Measurements from ENCODE around the gene ZC2HC1C.
"Not testable (repeated sequence)": the region's sequence is repeated elsewhere in the genome, so short reads cannot be mapped to it uniquely, and the experiment has no call there.

ZC2HC1C gene

GRCh38 chr14:75096959-75097358 is 27.5 kb downstream of the ZC2HC1C start:
- DNase-seq (ENCODE audit: low read depth): no peak

- DNase-seq (ENCODE audit: low read depth): no peak
Measured at GRCh38 chr14:75098212-75098611, 28.8 kb downstream of the ZC2HC1C start.

- DNase-seq (ENCODE audit: low read depth): no peak
Measured at GRCh38 chr14:75098682-75099081, 29.2 kb downstream of the ZC2HC1C start.

DNA sequence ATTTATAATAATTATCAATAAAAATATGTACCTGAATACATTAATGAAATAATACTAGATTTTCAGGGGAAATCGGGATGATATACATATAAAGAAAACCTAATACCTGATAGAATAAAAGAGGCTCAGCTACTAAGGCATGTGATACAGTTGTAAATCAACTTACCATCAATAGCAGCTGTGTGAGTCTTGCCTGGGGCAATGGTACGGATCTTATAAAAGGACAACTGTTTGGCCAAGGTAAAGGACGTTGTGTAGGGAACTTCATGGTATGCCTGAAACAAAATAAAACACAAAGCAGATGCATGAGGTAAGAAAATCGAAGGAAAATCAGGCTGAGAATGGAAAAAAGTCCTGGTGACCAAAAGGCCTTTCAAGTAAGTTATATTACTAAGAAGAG is 32.0 kb downstream of the ZC2HC1C start:
- DNase-seq (ENCODE audit: low read depth): no peak

- DNase-seq (ENCODE audit: low read depth): no peak
Measured at GRCh38 chr14:75107186-75107585, 37.7 kb downstream of the ZC2HC1C start.

DNA sequence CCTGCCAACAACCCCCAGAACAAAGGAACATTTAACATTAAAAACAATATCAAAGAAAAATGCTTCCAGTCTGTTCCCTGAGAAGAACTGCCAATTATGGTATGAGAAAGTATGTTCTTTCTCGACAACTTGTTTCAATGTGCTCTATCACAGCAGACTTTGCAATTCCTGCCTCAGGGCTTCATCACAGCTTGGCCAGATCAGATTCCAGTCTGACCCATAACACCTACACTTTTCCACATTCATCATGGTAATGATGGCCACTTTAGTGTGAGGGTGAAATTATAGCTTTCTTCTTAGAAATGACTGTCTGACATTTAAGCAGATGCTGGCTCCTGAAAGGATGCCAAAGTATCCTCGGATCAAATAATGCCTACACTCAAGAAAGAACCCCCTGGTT is 40.4 kb downstream of the ZC2HC1C start:
- DNase-seq (ENCODE audit: low read depth): no peak

- DNase-seq (ENCODE audit: low read depth): no peak
Measured at GRCh38 chr14:75113932-75114539, 44.6 kb downstream of the ZC2HC1C start.

- DNase-seq (ENCODE audit: low read depth): no peak
Measured at GRCh38 chr14:75119056-75119455, 49.6 kb downstream of the ZC2HC1C start.

DNA sequence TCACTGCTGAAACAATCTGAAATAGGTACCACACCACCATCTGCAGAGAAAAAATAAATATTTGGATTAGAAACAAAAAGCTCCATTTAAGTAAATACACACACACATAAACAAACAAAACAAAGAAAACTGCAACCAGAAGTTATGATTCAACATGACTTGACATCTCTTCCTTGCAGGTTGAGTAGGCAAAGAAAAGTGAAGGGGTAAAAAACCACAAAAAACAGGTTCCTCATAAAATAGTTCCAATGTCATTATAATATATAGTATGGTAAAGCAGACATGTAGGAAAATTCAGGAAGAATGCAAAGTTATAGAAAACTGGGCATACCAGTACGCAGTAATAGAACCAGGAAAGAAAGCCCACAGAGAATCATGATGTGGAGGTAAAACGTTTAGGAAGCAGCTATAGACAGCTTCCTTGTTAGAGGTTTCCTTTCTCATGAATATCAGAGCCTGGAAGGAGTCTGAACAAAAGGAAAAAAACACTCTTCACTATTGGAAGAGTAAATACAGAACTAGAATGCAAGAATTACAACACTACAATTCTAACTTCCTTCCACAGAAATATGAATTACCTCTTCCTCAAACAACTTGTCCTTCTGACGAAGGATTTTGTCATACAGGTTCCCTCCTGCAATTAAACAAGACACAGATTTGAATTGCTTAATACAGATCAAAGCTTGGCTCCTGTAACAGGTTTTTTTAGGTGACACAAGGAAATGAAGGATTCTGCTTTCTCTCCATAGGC is 51.3 kb downstream of the ZC2HC1C start:
- DNase-seq (ENCODE audit: low read depth): no peak

- no peak for DNase-seq (ENCODE audit: low read depth)
Measured at GRCh38 chr14:75121552-75121951, 52.1 kb downstream of the ZC2HC1C start.

GRCh38 chr14:75123991-75124390 is 54.5 kb downstream of the ZC2HC1C start:
- peak; percentile 78 for DNase-seq (ENCODE audit: low read depth)

DNA sequence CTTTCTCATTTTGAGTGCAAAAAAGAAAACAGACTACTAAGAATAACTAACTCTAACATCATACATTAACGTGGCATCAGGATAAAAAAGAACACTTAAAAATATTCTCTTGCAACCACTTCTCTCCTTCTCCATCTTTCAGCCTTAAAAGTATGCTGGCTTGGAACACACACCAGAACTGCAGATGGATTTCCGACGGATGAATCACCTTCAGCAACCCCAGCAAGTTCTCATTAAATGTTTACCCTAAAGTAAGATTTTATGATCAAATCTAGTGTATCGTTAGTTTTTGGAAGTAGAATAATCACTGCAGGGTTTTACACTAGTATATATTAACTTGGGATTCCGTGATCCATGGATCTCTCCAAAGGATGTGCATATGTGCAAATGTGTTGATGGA is 56.2 kb downstream of the ZC2HC1C start:
- peak; percentile 67 for DNase-seq (ENCODE audit: low read depth)

- no peak for DNase-seq (ENCODE audit: low read depth)
Measured at GRCh38 chr14:75126121-75126544, 56.7 kb downstream of the ZC2HC1C start.

DNA sequence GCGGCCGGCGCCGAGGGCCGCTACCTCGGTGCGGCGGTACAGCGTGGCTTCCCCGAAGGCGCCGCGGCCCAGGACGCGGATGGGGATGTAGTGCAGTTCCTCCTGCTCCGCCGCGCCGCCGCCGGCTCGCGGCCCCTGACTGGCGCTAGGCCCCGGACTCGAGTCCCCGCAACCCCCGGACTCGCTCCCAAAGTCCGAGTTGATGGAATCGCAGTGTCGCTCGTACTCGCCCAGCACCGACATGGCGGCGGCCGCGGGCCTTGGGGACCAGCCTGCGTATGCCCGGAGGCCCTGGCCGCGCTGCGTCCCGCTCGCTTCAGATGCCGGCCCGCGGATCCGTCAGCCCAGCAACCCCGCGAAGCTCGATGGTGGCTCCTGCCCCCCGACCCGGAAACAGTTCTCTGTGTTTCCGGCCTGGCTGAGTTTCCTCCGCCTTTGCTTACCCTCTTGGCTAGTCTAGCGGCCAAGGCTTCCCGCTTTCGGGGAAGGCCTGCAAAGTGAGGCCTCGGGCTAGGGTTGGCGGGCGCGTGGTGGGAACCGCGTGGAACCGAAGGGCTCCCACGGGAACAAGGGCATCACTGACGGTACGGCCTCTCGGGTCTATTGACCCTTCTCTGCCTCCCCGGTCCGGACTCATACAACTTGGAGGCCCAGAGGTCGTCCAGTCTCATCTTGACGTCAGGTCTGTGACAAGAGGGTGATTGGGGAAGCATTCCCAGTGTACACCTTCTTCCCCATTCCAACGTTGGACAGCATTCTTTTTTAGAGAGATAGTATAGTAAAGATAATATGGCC is 57.4 kb downstream of the ZC2HC1C start, which contains the start of gene NEK9:
Gene NEK9, minus strand, starts transcription at position 370 of the 795 bp plus-strand sequence. Its CDS starts 127 bp downstream, at position 243.
- no peak for DNase-seq (ENCODE audit: low read depth)

- DNase-seq (ENCODE audit: low read depth): not testable (repeated sequence)
Measured at GRCh38 chr14:75127474-75127820, 58.0 kb downstream of the ZC2HC1C start.

- no peak for DNase-seq (ENCODE audit: low read depth)
Measured at GRCh38 chr14:75127903-75128595, 58.6 kb downstream of the ZC2HC1C start.

- DNase-seq (ENCODE audit: low read depth): no peak
Measured at GRCh38 chr14:75128596-75128990, 59.2 kb downstream of the ZC2HC1C start.

Data from non-pigmented ciliary epithelial cell (primary cell).